Memory B cell (primary cell): ENCODE measurements around the gene PEX11G.

ENCODE experiments used
- ATAC-seq: fragments of 150-1000 bp; cut with Tn5 transposase; 2 replicates; pipeline ENCODE4 v1.10.0; 2021; ENCODE audit warnings: low read depth, mild to moderate bottlenecking, moderate library complexity
- DNase-seq, 2 donors: peaks; one replicate each; pipeline ENCODE4 v3.0.0; 2022; ENCODE audit warnings: low spot score in 2 of 2
- H3K27ac Mint-ChIP-seq: one replicate; pipeline ENCODE4 v1.8.0; 2022; ENCODE audit warnings: mild to moderate bottlenecking, moderate library complexity, mixed read lengths
- H3K27me3 Mint-ChIP-seq: one replicate; pipeline ENCODE4 v1.8.0; 2022; ENCODE audit warnings: mixed read lengths
- H3K36me3 Mint-ChIP-seq: one replicate; pipeline ENCODE4 v1.8.0; 2022; ENCODE audit warnings: mild to moderate bottlenecking, mixed read lengths
- H3K4me1 Mint-ChIP-seq: one replicate; pipeline ENCODE4 v1.8.0; 2022; ENCODE audit warnings: mixed read lengths
- H3K4me3 Mint-ChIP-seq: one replicate; pipeline ENCODE4 v1.8.0; 2022; ENCODE audit warnings: mild to moderate bottlenecking, moderate library complexity, mixed read lengths
- H3K9me3 Mint-ChIP-seq: one replicate; pipeline ENCODE4 v1.8.0; 2022; ENCODE audit warnings: mixed read lengths

PEX11G gene

GRCh38 chr19:7428651-7429113 lies 60.2 kb downstream of the PEX11G start:
- H3K9me3 Mint-ChIP-seq: no peaks in the 10 kb centered on the region
- peaks cover 9% of the 10 kb centered on the region for H3K4me1 Mint-ChIP-seq
- no peak overlapping the region for H3K4me3 Mint-ChIP-seq
- H3K27me3 Mint-ChIP-seq: no peaks in the 10 kb centered on the region
- peaks cover 4% of the 10 kb centered on the region for H3K36me3 Mint-ChIP-seq
- ATAC-seq: peak; percentile 38
- DNase-seq: no peak
- peak overlapping the region; percentile 53 for H3K27ac Mint-ChIP-seq

- peaks cover 4% of the 10 kb centered on the region for H3K36me3 Mint-ChIP-seq
- H3K4me3 Mint-ChIP-seq: no peak overlapping the region
- H3K27ac Mint-ChIP-seq: peak overlapping the region; percentile 56
- DNase-seq (no peak), ATAC-seq (no peak)
- H3K4me1 Mint-ChIP-seq: peaks cover 9% of the 10 kb centered on the region
- no peaks in the 10 kb centered on the region for H3K27me3 Mint-ChIP-seq
- H3K9me3 Mint-ChIP-seq: no peaks in the 10 kb centered on the region
These were observed 60.9 kb downstream of the PEX11G start for GRCh38 chr19:7427944-7428343.

- H3K4me1 Mint-ChIP-seq: peaks cover 14% of the 10 kb centered on the region
- peak; percentile 69 for ATAC-seq
These were observed 61.8 kb downstream of the PEX11G start for GRCh38 chr19:7426986-7427385.

More at GRCh38 chr19:7426986-7427385, 61.8 kb downstream of the PEX11G start:
- Mint-ChIP-seq H3K4me3 (no peak overlapping the region), H3K36me3 (peaks cover 10% of the 10 kb centered on the region), H3K27ac (peak overlapping the region; percentile 56), H3K27me3 (no peaks in the 10 kb centered on the region), H3K9me3 (no peaks in the 10 kb centered on the region)
- no peak for DNase-seq
